WTC11 (cell line): ENCODE measurements around the gene MBD2. TPM values are rescaled to one million over a fixed set of nuclear protein-coding genes. Genes with fewer than 3 reads are reported as not detected.

ENCODE experiments used
- ATAC-seq: fragments of 200-7000 bp; cut with Tn5 transposase; 2 replicates; pipeline ENCODE4 v1.10.0; 2021; ENCODE audit warnings: mild to moderate bottlenecking, moderate library complexity
- CTCF ChIA-PET: fragments of 300-600 bp; sonication (Branson Sonifier 250); formaldehyde crosslinking; loops from one replicate; lab custom pipeline; 2021; ENCODE audit warnings: antibody characterized with exemption; lab: Charles Lee
- POLR2A ChIA-PET: fragments of 350-600 bp; sonication (Branson Sonifier 250); formaldehyde crosslinking; loops from one replicate; lab custom pipeline; 2021; ENCODE audit warnings: antibody characterized with exemption; lab: Charles Lee
- DNase-seq: peaks from one replicate; pipeline ENCODE4 v3.0.0; 2021; ENCODE audit warnings: low spot score
- H3K27ac Mint-ChIP-seq: 2 replicates; pipeline ENCODE4 v1.8.0; 2021; ENCODE audit warnings: mixed read lengths
- H3K27me3 Mint-ChIP-seq: 2 replicates; pipeline ENCODE4 v1.8.0; 2021; ENCODE audit warnings: low read depth, mild to moderate bottlenecking, moderate library complexity, mixed read lengths
- H3K36me3 Mint-ChIP-seq: 2 replicates; pipeline ENCODE4 v1.8.0; 2021; ENCODE audit warnings: mixed read lengths
- H3K4me1 Mint-ChIP-seq: 2 replicates; pipeline ENCODE4 v1.8.0; 2022; ENCODE audit warnings: mixed read lengths
- H3K4me3 Mint-ChIP-seq: 2 replicates; pipeline ENCODE4 v1.8.0; 2021; ENCODE audit warnings: mild to moderate bottlenecking, moderate library complexity, mixed read lengths
- H3K9me3 Mint-ChIP-seq: 2 replicates; pipeline ENCODE4 v1.8.0; 2021; ENCODE audit warnings: mixed read lengths
- ATF3 ChIP-seq: sonication (generic); formaldehyde crosslinking; conservative IDR thresholded peaks from 2 replicates; pipeline ENCODE4 v1.8.1; 2022; ENCODE audit warnings: mild to moderate bottlenecking, missing genetic modification reagents
- ATF6 ChIP-seq: sonication (generic); formaldehyde crosslinking; IDR thresholded peaks from 2 replicates; pipeline ENCODE4 v1.8.1; 2023; ENCODE audit warnings: mild to moderate bottlenecking, missing genetic modification reagents
- FOXK1 ChIP-seq: sonication (generic); formaldehyde crosslinking; IDR thresholded peaks from 2 replicates; pipeline ENCODE4 v1.8.0; 2022; ENCODE audit warnings: mild to moderate bottlenecking, moderate library complexity, missing genetic modification reagents
- FOXP1 ChIP-seq: sonication (generic); formaldehyde crosslinking; IDR thresholded peaks from 2 replicates; pipeline ENCODE4 v1.8.0; 2022; ENCODE audit warnings: missing genetic modification reagents, mild to moderate bottlenecking, moderate library complexity, borderline replicate concordance
- GTF2I ChIP-seq: fragments of 250-450 bp; sonication (Bioruptor Pico); conservative IDR thresholded peaks from 2 replicates; pipeline ENCODE4 v1.4.0; 2021; ENCODE audit warnings: mild to moderate bottlenecking
- KAT7 ChIP-seq: sonication (generic); formaldehyde crosslinking; IDR thresholded peaks from 2 replicates; pipeline ENCODE4 v1.8.1; 2023; ENCODE audit warnings: missing genetic modification reagents, mild to moderate bottlenecking, borderline replicate concordance
- PREB ChIP-seq: sonication (generic); formaldehyde crosslinking; IDR thresholded peaks from 2 replicates; pipeline ENCODE4 v1.8.1; 2022; ENCODE audit warnings: mild to moderate bottlenecking, missing genetic modification reagents, moderate library complexity, borderline replicate concordance
- SMAD4 ChIP-seq: sonication (generic); formaldehyde crosslinking; IDR thresholded peaks from 2 replicates; pipeline ENCODE4 v1.8.0; 2022; ENCODE audit warnings: mild to moderate bottlenecking, missing genetic modification reagents
- SOX15 ChIP-seq: fragments of 250-450 bp; sonication (Bioruptor Pico); IDR thresholded peaks from 2 replicates; pipeline ENCODE4 v1.9.0; 2021; ENCODE audit warnings: mild to moderate bottlenecking
- SP1 ChIP-seq: sonication (generic); formaldehyde crosslinking; conservative IDR thresholded peaks from 2 replicates; pipeline ENCODE4 v1.8.1; 2022; ENCODE audit warnings: missing genetic modification reagents
- TEAD1 ChIP-seq: sonication (generic); formaldehyde crosslinking; IDR thresholded peaks from 2 replicates; pipeline ENCODE4 v1.8.0; 2022; ENCODE audit warnings: mild to moderate bottlenecking, missing genetic modification reagents
- ZNF263 ChIP-seq: sonication (generic); formaldehyde crosslinking; IDR thresholded peaks from 2 replicates; pipeline ENCODE4 v1.8.1; 2022; ENCODE audit warnings: low read depth, mild to moderate bottlenecking, moderate library complexity, missing genetic modification reagents
- ZNF317 ChIP-seq: sonication (generic); formaldehyde crosslinking; IDR thresholded peaks from 2 replicates; pipeline ENCODE4 v1.8.1; 2023; ENCODE audit warnings: low read depth, mild to moderate bottlenecking, moderate library complexity, missing genetic modification reagents, borderline replicate concordance
- ZNF532 ChIP-seq: fragments of 250-450 bp; sonication (Bioruptor Pico); IDR thresholded peaks from 2 replicates; pipeline ENCODE4 v1.9.0; 2021; ENCODE audit warnings: mild to moderate bottlenecking, borderline replicate concordance
- total RNA-seq: library from RNA; stranded (reverse); gene quantifications from 3 replicates; pipeline ENCODE4 v1.2.3, GENCODE V29; 2021
- TF ChIP-seq, protein P1 (sequence below): sonication (generic); formaldehyde crosslinking; IDR thresholded peaks from 2 replicates; pipeline ENCODE4 v1.8.0; 2022; ENCODE audit warnings: mild to moderate bottlenecking, missing genetic modification reagents
- TF ChIP-seq, protein P2 (sequence below): sonication (generic); formaldehyde crosslinking; IDR thresholded peaks from 2 replicates; pipeline ENCODE4 v1.8.0; 2022; ENCODE audit warnings: mild to moderate bottlenecking, missing genetic modification reagents
- TF ChIP-seq, protein P3 (sequence below): sonication (generic); formaldehyde crosslinking; IDR thresholded peaks from 2 replicates; pipeline ENCODE4 v1.8.1; 2023; ENCODE audit warnings: mild to moderate bottlenecking, moderate library complexity, missing genetic modification reagents
- TF ChIP-seq, protein P4 (sequence below): sonication (generic); formaldehyde crosslinking; IDR thresholded peaks from 2 replicates; pipeline ENCODE4 v1.8.0; 2022; ENCODE audit warnings: missing genetic modification reagents

Gene MBD2
- total RNA-seq, 1 experiment from 2014 or later = 42.7 TPM

DNA sequence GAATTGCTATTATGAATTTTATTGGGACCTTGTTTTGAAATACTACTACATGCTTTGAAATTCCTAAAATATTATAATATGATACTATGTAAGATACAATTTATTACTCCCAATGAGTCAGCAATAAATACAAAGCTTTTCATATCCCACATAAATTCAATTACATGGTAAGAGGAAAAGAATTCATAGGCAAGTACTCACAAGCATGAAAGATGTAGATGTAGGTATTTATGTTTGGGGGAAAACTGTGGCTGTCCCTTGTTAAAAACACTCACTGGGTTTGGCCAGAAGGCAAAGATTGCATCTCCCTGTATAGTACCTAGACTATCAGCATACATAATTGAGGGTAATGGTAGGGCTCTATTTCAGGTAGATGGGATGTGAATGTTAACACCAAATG, 90.4 kb downstream of the MBD2 start:
- Mint-ChIP-seq H3K4me3 (no peak overlapping the region), H3K9me3 (peaks cover 26% of the 10 kb centered on the region), H3K27me3 (no peaks in the 10 kb centered on the region; the same call in 1 of the 2 replicates), H3K27ac (no peak overlapping the region), H3K4me1 (peaks cover 22% of the 10 kb centered on the region), H3K36me3 (peaks cover 10% of the 10 kb centered on the region)
- ChIA-PET CTCF (no interaction called here), POLR2A (no interaction called here)
- no peak for TF ChIP-seq FOXK1 (CRISPR knock-in tag)
- no peak for TF ChIP-seq ATF3 (CRISPR knock-in tag)
- TF ChIP-seq TEAD1 (CRISPR knock-in tag) = no peak
- TF ChIP-seq SMAD4 (CRISPR knock-in tag) = no peak
- no peak for TF ChIP-seq SOX15 (CRISPR knock-in tag)
- TF ChIP-seq ZNF317 (CRISPR knock-in tag) = no peak
- no peak for TF ChIP-seq ZNF532 (CRISPR knock-in tag)
- no peak for TF ChIP-seq SP1 (CRISPR knock-in tag)
- TF ChIP-seq PREB = no peak
- TF ChIP-seq, protein P1, sequence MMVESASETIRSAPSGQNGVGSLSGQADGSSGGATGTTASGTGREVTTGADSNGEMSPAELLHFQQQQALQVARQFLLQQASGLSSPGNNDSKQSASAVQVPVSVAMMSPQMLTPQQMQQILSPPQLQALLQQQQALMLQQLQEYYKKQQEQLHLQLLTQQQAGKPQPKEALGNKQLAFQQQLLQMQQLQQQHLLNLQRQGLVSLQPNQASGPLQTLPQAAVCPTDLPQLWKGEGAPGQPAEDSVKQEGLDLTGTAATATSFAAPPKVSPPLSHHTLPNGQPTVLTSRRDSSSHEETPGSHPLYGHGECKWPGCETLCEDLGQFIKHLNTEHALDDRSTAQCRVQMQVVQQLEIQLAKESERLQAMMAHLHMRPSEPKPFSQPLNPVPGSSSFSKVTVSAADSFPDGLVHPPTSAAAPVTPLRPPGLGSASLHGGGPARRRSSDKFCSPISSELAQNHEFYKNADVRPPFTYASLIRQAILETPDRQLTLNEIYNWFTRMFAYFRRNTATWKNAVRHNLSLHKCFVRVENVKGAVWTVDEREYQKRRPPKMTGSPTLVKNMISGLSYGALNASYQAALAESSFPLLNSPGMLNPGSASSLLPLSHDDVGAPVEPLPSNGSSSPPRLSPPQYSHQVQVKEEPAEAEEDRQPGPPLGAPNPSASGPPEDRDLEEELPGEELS (CRISPR knock-in tag) = no peak
- no peak for DNase-seq
- ATAC-seq = no peak

DNA sequence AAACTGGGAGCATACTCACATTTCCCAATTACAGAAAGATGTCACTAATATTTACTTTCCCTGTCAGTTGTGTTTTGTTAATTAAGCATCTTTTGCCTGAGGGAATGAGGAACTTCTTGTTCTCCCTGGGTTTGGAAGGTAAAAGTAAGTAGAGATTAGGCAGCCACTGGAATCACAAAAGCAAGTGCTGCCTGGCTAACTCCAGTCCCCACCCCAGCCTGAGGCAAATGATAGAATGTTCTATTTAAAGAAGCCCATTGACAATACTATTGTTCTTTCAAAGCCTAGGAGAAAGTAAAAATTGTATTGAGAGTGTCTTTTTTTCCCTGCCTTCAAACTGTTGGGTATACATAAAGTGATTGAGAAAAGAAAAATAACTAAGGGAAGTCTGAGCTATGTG, 93.8 kb downstream of the MBD2 start:
- DNase-seq (no peak), ATAC-seq (peak; percentile 47)
- peaks cover 12% of the 10 kb centered on the region; the same call in 1 of the 2 replicates for H3K9me3 Mint-ChIP-seq
- POLR2A ChIA-PET = no interaction called here
- H3K4me3 Mint-ChIP-seq = no peak overlapping the region
- peaks cover 35% of the 10 kb centered on the region for H3K4me1 Mint-ChIP-seq
- no peak overlapping the region; the same call in 1 of the 2 replicates for H3K27ac Mint-ChIP-seq
- H3K36me3 Mint-ChIP-seq = no peaks in the 10 kb centered on the region
- CTCF ChIA-PET = no interaction called here
- no peaks in the 10 kb centered on the region for H3K27me3 Mint-ChIP-seq
- no peak for TF ChIP-seq FOXP1 (CRISPR knock-in tag)
- TF ChIP-seq, protein P2, sequence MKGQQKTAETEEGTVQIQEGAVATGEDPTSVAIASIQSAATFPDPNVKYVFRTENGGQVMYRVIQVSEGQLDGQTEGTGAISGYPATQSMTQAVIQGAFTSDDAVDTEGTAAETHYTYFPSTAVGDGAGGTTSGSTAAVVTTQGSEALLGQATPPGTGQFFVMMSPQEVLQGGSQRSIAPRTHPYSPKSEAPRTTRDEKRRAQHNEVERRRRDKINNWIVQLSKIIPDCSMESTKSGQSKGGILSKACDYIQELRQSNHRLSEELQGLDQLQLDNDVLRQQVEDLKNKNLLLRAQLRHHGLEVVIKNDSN (CRISPR knock-in tag) = no peak
- no peak for TF ChIP-seq GTF2I (CRISPR knock-in tag)
- TF ChIP-seq, protein P3, sequence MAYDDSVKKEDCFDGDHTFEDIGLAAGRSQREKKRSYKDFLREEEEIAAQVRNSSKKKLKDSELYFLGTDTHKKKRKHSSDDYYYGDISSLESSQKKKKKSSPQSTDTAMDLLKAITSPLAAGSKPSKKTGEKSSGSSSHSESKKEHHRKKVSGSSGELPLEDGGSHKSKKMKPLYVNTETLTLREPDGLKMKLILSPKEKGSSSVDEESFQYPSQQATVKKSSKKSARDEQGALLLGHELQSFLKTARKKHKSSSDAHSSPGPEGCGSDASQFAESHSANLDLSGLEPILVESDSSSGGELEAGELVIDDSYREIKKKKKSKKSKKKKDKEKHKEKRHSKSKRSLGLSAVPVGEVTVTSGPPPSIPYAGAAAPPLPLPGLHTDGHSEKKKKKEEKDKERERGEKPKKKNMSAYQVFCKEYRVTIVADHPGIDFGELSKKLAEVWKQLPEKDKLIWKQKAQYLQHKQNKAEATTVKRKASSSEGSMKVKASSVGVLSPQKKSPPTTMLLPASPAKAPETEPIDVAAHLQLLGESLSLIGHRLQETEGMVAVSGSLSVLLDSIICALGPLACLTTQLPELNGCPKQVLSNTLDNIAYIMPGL (CRISPR knock-in tag) = no peak
- TF ChIP-seq KAT7 = no peak
- no peak for TF ChIP-seq ATF6 (CRISPR knock-in tag)
- TF ChIP-seq, protein P4, sequence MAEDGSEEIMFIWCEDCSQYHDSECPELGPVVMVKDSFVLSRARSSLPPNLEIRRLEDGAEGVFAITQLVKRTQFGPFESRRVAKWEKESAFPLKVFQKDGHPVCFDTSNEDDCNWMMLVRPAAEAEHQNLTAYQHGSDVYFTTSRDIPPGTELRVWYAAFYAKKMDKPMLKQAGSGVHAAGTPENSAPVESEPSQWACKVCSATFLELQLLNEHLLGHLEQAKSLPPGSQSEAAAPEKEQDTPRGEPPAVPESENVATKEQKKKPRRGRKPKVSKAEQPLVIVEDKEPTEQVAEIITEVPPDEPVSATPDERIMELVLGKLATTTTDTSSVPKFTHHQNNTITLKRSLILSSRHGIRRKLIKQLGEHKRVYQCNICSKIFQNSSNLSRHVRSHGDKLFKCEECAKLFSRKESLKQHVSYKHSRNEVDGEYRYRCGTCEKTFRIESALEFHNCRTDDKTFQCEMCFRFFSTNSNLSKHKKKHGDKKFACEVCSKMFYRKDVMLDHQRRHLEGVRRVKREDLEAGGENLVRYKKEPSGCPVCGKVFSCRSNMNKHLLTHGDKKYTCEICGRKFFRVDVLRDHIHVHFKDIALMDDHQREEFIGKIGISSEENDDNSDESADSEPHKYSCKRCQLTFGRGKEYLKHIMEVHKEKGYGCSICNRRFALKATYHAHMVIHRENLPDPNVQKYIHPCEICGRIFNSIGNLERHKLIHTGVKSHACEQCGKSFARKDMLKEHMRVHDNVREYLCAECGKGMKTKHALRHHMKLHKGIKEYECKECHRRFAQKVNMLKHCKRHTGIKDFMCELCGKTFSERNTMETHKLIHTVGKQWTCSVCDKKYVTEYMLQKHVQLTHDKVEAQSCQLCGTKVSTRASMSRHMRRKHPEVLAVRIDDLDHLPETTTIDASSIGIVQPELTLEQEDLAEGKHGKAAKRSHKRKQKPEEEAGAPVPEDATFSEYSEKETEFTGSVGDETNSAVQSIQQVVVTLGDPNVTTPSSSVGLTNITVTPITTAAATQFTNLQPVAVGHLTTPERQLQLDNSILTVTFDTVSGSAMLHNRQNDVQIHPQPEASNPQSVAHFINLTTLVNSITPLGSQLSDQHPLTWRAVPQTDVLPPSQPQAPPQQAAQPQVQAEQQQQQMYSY (CRISPR knock-in tag) = no peak
- no peak for TF ChIP-seq ZNF263 (CRISPR knock-in tag)
